Left kidney (tissue), 2 donors: ENCODE measurements around the gene MED20. TPM values are rescaled to one million over a fixed set of nuclear protein-coding genes. Genes with fewer than 3 reads are reported as not detected.

Experiments
- DNase-seq: peaks from one replicate; pipeline ENCODE4 v3.0.0-alpha.2; 2013
- polyA plus RNA-seq: library from polyadenylated mRNA; unstranded; fragments of 120-200 nt; gene quantifications from one replicate; pipeline ENCODE4 v1.2.1, GENCODE V29; 2013; ENCODE audit not compliant: insufficient read length

MED20 gene
- polyA plus RNA-seq, 1 donor, result 41.4 TPM

GRCh38 chr6:41914869-41915530, 5.9 kb downstream of the MED20 start:
- DNase-seq, result no peak

DNA sequence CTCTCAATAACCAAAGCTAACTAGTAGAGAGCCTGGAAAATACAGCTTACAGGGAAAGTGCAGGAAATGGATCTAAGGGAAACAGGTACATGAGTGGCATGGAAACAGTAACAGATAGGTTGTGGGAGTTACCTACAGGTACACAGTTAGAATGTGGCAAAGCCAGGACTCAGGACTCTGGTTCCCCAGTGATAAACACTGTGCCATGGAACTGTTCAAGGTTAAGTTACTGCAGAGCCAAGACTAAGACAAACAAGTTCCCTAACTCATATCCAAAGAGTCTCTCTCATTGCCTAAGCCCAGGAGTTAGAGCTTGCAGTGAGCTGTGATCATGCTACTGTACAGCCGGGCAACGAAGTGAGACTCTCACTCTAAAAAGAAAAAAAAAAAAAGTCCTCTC, 6.6 kb downstream of the MED20 start:
- no peak for DNase-seq

DNA sequence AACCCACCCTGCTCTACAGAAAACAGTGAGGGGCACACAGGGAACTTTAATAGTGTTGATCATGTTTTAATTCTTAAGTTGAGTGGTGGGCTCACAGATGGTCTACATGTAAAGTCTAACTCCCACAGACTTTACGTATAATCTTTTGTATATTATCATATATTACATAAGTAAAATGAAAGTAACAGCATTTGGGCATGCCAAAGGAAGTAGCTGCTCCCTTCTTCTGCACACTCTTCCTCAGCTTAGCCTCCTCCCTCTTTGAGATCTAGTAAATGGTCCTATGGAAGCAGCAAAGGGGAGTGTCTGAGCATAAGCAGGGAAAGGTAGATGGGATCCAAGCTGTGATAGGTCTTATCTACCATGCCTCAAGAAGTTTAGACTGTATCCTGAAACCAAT, 11.2 kb downstream of the MED20 start:
- DNase-seq, result no peak

- DNase-seq, result no peak
These were observed 18.9 kb downstream of the MED20 start for GRCh38 chr6:41901882-41902519.

GRCh38 chr6:41900861-41901260, 20.1 kb downstream of the MED20 start:
- DNase-seq, result no peak

DNA sequence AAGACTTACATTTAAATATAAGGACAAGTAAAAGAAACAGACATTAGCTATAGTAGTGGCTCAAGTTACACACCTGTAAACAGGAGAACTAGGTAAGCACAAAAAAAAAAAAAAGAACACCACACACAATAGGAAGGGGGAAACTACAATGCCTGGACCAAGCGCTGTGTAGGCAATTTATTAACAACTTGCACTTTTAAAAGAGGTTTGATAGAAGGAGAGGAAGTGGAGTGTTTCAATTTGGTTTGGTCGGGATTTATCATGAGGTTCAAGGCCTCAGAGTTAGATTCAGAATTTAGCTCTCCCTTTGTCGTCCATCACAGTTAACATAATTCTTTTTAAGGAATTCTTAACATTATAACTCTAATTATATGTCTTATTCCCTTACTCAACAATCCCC, 24.7 kb downstream of the MED20 start:
- DNase-seq, result no peak

GRCh38 chr6:41895300-41896233, 25.4 kb downstream of the MED20 start, which contains the start of gene USP49:
Gene USP49 (minus strand): TSS chr6:41895375. CDS start chr6:41806983, 88,392 bp downstream.
- DNase-seq, result peak; percentile 94

DNA sequence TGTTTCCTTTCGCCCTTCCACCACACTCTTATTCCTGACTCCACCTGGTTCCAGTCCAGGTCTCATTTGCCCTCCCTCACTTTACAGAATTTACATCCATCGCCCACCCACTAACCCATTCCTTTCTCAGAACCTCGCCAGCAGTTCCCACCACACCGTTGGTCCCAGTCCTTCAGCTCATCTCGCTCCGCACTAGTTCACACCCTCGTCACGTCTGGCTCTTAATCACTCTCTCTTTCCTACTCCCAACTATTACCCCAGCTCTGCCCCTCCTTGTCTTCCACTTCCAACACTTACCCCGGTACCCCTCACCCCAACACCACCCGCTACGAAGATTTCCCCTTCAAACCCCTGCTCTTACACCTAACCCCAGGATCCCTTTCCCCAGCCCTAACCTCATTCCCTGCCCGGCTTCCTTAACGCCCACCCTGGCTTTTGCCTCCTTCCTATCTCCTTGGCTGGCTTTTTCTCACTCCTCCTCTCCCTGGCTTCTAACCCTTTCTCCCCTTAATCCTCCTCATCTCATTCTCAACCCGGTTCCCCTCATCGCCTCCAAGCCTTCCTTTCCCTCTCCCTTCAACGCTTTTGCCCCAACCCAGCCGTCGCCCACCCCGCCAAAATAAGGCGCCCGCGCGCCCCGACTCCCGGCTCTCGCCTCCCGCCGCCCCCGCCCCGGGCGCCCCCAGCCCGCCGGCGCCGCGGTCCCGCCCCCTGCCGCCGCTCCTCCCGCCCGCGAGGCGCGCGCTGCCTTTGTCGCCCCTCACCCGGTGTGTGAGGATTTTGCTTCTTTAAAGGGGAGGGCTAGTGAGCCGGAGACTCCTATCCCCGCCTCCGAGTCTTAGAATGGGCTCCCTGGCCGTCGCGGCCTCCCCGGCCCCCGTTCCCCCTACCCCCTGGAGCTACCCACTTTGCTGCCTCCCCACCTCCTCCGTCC, 26.3 kb downstream of the MED20 start:
- no peak for DNase-seq

- DNase-seq, result no peak
These were observed 27.9 kb downstream of the MED20 start for GRCh38 chr6:41892921-41893564.

- no peak for DNase-seq
These were observed 33.6 kb downstream of the MED20 start for GRCh38 chr6:41887331-41887751.

GRCh38 chr6:41885930-41886329, 35.0 kb downstream of the MED20 start:
- DNase-seq, result no peak

DNA sequence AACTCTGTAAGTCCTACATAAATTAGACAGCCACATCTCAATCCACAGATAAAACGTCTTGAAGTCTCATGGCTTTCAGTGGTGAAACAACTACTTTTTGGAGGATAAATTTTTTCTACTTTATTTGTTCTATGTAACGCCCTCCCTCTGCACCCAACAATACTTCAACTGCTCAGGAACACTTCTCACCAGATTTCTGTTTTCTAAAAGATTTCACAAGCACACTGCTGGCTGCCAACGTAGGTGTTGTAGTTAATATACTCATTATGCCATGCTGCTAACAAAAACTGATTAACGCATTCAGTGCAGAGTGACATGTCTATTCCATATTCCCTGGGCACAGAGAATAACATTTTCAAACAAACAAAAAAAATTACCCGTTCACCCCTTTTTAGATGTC, 36.0 kb downstream of the MED20 start:
- no peak for DNase-seq

DNA sequence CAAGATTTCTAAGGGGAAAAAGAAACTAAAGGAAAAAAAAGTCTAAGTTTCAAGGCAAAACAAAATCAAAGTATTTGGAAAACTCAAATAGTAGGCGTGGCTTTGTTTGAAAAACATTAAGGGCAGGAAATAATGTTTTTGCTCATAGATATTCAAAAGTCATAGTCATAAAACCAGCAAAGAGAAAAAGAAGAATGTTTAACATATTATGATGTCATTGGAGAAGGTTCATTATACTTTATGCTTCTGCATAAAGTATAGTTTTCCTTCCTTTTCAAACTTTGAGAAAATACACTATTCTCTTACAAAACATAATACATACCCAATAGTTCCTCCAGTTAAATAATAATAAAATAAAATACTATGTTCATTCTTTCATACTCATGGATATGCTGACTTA, 39.4 kb downstream of the MED20 start:
- no peak for DNase-seq

DNA sequence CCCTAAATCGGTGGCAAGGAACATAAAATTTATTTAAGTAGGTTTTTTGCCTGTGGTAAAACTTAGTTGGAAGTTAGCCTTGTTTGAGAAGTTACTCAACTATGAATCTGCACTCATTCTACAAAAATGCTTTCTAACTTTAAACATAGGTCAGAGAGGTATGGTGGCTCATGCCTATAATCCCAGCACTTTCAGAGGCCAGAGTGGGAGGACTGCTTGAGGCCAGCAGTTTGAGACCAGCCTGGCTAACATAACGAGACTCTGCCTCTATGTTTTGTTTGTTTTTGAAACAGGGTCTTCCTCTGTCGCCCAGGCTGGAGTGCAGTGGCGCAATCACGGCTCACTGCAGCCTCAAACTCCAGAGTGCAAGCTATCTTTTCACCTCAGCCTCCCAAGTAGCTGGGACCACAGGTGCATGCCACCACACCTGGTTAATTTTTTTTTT, 42.0 kb downstream of the MED20 start:
- no peak for DNase-seq

GRCh38 chr6:41878246-41878645, 42.7 kb downstream of the MED20 start:
- no peak for DNase-seq

GRCh38 chr6:41877051-41877680, 43.8 kb downstream of the MED20 start:
- DNase-seq, result no peak

GRCh38 chr6:41874741-41875140, 46.2 kb downstream of the MED20 start:
- DNase-seq, result no peak

DNA sequence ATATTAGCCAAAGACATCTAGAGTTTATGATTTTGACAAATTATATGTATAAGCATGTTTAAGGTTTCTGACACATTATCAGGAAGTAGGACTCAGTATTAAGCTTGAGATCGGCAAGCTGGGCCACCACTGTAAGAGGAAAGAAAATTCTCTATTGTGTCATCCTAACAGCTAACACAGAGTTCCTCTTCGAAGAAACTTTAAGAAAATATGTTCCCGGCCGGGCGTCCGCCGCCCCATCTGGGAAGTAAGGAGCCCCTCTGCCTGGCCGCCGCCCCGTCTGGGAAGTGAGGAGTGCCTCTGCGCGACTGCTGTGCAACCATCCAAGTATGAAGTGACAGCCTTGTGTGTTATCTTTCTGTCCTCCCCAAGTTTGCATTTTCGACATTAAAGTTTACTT, 48.8 kb downstream of the MED20 start:
- DNase-seq, result no peak

GRCh38 chr6:41871691-41872090, 49.2 kb downstream of the MED20 start:
- DNase-seq, result no peak

GRCh38 chr6:41859356-41859755, 61.6 kb downstream of the MED20 start:
- DNase-seq, result no peak

DNA sequence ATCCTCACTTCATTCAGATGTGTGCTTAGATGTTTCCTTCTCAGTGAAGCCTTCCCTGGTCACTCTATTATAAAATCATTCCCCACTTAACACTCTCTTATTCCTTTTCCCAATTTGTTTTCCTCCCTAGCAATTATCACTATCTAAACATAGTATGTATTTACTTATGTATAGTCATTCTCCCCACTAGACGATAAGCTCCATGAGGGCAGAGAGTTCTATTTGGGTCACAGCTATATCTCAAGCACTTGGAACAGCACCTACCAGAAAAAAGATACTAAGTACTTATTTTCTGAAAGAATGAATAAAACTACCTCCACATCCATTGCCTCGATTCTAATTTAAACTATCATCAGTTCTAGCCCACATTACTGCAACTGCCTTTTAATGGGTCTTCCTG, 62.2 kb downstream of the MED20 start:
- no peak for DNase-seq
